GM21786 (cell line): Measurements from ENCODE around the gene FOXO4.
"Not testable (repeated sequence)": the region's sequence is repeated elsewhere in the genome, so short reads cannot be mapped to it uniquely, and the experiment has no call there.

Experiments
- ATAC-seq: cut with Tn5 transposase; IDR thresholded peaks from one replicate; pipeline ENCODE4 v1.9.1; 2021; ENCODE audit not compliant: unreplicated experiment

Gene FOXO4

GRCh38 chrX:71095555-71095980 lies at the start of gene FOXO4:
Gene FOXO4 (plus strand): TSS chrX:71095851. CDS start chrX:71096529, 678 bp downstream.
- ATAC-seq, result peak; percentile 88

- ATAC-seq, result not testable (repeated sequence)
Observed at GRCh38 chrX:71047891-71048290, 47.8 kb upstream of the FOXO4 start.

GRCh38 chrX:71052721-71053120 lies 42.9 kb upstream of the FOXO4 start:
- peak; percentile 9 for ATAC-seq

- ATAC-seq, result peak; percentile 96
Observed at GRCh38 chrX:71053217-71053621, 42.4 kb upstream of the FOXO4 start.

GRCh38 chrX:71056867-71057266 lies 38.8 kb upstream of the FOXO4 start:
- ATAC-seq, result no peak

GRCh38 chrX:71057848-71058530 lies 37.7 kb upstream of the FOXO4 start:
- no peak for ATAC-seq

GRCh38 chrX:71060127-71060526 lies 35.5 kb upstream of the FOXO4 start:
- no peak for ATAC-seq

- no peak for ATAC-seq
Observed at GRCh38 chrX:71067089-71067488, 28.6 kb upstream of the FOXO4 start.

GRCh38 chrX:71067712-71068043 lies 28.0 kb upstream of the FOXO4 start:
- no peak for ATAC-seq

GRCh38 chrX:71068044-71068918 lies 27.4 kb upstream of the FOXO4 start, which contains the start of gene SNX12:
Gene SNX12 (minus strand): TSS chrX:71068334. CDS start chrX:71068306, 28 bp downstream.
- ATAC-seq, result peak; percentile 99

- no peak for ATAC-seq
Observed at GRCh38 chrX:71070531-71070930, 25.1 kb upstream of the FOXO4 start.

- no peak for ATAC-seq
Observed at GRCh38 chrX:71081330-71082123, 14.1 kb upstream of the FOXO4 start.

- ATAC-seq, result no peak
Observed at GRCh38 chrX:71082124-71082647, 13.5 kb upstream of the FOXO4 start.

- ATAC-seq, result no peak
Observed at GRCh38 chrX:71082822-71083221, 12.8 kb upstream of the FOXO4 start.

GRCh38 chrX:71085900-71086299 lies 9.8 kb upstream of the FOXO4 start:
- ATAC-seq, result no peak

GRCh38 chrX:71091263-71091662 lies 4.4 kb upstream of the FOXO4 start:
- no peak for ATAC-seq

GRCh38 chrX:71095033-71095432 lies 618 bp upstream of the FOXO4 start:
- ATAC-seq, result no peak

GRCh38 chrX:71095981-71096759 lies 519 bp downstream of the FOXO4 start:
- no peak for ATAC-seq

- ATAC-seq, result no peak
Observed at GRCh38 chrX:71096760-71097032, 1.0 kb downstream of the FOXO4 start.

GRCh38 chrX:71098302-71098701 lies 2.7 kb downstream of the FOXO4 start:
- ATAC-seq, result peak; percentile 32
